HG02678 (cell line): Measurements from ENCODE around the gene TRDN.

ENCODE experiments used
- ATAC-seq: cut with Tn5 transposase; IDR thresholded peaks from one replicate; pipeline ENCODE4 v1.9.1; 2021; ENCODE audit warnings: mild to moderate bottlenecking, moderate library complexity; ENCODE audit not compliant: unreplicated experiment

TRDN gene, protein sequence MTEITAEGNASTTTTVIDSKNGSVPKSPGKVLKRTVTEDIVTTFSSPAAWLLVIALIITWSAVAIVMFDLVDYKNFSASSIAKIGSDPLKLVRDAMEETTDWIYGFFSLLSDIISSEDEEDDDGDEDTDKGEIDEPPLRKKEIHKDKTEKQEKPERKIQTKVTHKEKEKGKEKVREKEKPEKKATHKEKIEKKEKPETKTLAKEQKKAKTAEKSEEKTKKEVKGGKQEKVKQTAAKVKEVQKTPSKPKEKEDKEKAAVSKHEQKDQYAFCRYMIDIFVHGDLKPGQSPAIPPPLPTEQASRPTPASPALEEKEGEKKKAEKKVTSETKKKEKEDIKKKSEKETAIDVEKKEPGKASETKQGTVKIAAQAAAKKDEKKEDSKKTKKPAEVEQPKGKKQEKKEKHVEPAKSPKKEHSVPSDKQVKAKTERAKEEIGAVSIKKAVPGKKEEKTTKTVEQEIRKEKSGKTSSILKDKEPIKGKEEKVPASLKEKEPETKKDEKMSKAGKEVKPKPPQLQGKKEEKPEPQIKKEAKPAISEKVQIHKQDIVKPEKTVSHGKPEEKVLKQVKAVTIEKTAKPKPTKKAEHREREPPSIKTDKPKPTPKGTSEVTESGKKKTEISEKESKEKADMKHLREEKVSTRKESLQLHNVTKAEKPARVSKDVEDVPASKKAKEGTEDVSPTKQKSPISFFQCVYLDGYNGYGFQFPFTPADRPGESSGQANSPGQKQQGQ

DNA sequence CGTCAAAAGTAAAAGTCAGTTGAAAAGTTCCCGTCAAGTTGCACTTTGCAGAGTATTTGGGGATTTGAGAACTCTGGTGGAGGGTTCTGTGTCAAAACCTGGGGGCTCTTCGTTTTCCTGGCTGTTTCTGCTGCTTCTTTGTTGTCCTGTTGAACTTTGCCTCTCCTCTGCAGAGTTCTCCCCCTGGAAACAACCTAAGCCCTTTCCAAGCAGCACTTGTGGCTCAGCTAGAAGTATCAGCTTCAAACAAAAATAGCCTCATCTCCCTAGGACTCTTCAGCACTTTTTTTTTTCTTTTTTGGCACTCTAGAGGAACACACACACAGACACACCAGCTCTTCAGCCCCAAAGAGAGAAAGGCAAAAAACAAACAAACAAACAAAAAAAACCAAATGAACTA, at the start of gene TRDN:
TRDN (minus strand) TSS at position 169 of the 400 bp plus-strand sequence. CDS start 175 bp downstream, outside the sequence.
- no peak for ATAC-seq

DNA sequence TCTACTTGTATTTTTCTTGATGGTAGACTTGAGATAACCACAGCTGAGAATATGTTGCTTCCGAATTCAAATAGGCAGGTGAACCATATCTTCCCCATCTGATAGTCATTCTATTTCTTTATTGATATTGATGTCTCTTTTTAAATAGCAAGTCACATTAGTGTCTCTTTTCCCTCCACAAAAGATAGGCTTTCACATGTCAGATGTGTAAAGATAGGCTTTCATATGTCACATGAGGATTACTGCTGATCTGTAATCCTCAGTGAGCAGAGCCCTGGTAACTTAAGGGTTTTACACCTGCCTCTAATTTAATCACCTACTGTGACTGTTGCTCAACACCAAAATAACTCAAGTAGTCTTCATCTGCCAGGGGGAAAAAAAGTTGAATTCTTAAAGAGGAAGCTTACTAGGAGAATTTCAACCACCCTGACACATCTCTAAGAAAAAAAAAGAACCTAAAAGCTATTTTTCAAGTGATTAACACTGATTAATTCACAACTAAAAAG, 45.3 kb upstream of the TRDN start:
- no peak for ATAC-seq

DNA sequence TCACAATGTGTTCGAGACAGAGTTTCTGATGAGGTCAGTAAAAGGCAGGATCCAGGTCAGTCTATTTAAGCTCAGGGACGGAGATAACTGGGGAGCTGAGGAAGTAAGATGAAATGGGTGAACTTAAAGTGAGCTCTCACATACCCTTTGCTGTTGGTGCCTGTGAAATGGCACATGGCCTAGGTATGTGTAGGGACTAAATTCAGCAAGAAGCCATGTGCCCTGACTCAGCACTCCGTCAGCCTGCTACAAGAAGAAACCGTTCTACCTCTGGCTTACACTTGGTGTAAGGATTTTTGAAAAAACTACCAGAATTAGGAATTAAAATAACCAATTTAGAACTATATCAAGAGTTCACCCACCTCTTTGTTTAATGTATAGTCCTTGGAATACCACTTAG, 41.1 kb upstream of the TRDN start:
- no peak for ATAC-seq

DNA sequence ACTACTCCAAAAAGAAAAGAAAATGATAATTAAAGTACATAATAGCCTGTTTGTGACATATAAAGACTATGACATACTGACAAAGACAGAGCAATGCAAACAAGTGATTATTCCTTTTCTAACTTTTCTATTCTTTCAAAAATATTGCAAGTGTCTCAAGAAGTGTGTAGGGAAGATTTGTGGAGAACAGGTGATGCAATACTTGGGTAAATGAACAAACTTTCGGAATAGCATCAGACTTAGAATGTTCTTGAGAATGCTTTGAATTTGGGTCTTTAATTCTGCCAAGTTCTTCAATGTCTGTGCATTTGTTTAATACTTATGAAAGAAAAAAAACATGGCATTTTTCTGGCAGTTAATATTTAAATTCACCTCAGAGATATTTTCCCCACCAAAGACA, 40.0 kb upstream of the TRDN start:
- no peak for ATAC-seq

DNA sequence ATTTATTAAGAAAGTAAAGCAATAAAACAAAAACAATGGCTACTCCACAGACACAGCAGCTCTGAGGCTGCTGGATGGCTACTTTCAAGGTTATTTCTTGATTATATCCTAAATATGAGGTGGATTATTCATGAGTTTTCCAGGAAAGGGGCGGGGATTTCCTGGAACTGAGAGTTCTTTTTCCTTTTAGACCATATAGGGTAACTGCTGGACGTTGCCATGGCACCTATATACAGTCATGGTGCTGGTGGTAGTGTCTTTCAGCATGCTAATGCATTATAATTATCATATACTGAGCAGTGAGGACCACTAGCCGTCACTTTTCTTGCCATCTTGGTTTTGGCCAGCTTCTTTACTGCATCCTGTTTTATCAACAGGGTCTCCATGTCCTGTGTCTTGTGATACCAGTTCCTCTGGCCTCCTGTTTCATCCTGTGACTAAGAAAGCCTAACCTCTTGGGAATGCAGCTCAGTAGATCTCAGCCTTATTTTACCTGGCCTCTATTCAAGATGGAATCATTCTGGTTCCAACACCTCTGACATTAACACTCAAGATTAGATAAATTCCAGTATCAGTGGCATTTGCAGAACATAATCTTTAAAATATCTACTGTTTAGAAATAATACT, 32.3 kb upstream of the TRDN start:
- ATAC-seq = no peak

DNA sequence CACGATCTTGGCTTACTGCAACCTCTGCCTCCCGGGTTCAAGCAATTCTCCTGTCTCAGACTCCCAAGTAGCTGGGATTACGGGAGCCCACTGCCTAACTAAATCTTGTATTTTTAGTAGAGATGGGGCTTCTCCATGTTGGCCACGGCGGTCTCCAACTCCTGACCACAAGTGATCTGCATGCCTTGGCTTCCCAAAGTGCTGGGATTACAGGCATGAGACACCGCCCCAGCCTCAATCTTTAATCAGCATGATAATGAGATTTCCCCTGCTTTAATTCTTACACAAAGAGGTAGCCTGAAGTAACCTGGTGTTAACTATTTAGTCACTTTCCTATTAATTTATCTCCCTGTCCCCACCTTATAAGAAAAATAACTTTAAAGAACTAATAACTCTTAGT, 31.3 kb upstream of the TRDN start:
- ATAC-seq = no peak

DNA sequence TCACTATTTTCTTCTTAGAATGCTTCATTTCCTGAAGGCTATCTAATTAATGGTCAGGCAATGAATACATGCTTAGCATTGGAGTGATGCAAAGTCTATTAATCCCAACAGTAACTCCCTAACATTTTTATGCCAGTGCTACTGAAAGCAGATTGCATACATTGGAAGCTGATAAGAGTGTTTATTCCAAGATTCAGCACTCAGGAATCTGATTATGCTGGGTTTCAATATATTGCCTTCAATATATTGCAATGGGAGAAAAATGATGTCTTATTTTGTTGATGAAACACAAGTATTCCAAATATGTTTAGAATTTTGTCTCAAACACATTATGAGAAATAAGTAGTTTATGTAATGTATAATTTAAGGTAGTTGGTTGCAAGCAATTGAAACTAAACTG, 26.7 kb upstream of the TRDN start:
- no peak for ATAC-seq

DNA sequence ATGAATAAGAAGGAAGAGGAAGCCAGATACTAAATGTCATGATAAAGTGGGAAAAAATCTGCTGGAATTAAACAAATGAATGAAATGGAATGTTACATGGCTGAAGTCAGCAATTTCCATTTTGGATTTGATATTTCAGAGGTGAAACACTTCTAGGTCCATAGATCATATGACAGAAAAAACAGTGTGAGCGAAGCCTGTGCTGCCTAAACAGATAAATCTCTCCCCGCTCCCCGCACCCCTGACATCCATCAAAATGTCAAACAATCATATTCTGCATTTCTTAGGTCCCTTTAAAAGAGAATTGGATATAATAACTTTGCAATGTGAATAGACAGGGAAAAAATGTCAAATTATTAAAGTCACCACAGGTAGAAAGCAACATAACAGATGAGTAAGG, 26.0 kb upstream of the TRDN start:
- ATAC-seq = no peak

DNA sequence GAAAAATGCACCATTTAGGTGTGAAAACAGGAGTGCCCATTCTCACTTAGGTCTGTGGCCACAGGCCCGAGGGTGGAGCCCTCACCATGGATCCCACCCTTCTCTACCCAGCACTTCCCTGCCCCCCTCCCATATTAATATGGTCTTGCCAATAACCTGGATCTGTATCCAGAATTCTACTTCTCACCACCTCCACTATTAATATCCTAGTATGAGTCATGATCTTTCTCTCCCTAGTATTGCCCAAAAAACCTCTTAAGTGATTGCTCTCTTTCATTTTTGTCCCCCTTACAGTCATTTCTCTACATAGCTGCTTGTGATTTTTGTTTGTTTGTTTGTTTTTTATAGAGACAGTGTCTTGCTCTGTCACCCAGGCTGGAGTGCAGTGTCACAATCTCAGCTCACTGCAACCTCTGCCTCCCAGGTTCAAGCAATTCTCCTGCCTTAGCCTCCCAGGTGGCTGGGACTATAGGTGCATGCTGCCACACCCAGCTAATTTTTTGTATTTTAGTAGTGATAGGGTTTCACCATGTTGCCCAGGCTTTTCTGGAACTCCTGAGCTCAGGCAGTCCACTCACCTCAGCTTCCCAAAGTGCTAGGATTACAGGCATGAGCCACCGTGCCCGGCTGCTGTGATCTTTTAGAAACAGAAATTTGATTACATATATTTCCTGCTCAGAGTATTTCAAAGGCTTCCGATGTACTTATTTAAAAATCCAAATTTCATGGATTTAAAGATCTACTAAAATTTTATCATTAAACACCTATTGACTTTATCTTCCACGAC, 24.5 kb upstream of the TRDN start:
- ATAC-seq = no peak

DNA sequence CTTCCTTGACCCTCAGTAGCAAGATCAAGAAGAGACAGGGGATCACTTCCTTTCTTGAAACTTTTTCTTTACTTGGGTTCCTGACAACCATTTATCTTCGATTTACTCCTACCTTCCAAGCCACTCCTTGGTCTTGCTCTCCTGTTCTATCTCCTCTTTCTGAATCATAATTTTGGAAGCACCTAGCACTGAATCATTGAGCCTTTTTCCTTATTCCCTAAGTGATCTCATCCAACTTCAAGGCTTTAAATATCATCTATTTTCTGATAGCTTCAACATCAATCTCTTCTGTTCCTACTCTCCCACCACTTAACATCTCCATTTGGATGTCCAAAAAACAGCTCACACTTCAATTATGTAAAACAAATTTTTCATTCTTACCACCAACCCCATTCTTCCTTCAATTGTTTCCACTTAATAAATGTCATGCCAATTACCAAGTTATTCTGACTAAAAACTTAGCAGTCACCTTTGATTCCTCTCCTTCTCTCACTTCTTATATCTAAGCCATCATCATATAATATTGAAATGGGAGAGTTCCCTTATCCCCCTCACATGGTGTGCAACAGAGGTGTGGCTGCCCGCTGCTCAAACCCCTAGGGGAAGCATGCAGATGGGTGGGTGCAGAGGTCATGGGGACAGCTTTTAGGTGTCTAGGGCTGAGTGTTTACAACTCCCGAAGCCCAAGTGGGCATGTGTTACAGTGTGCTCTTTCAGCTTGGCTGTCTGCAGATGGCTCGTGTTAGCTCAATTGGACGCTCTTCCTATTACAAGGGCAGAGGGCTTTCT, 23.4 kb upstream of the TRDN start:
- ATAC-seq = no peak

DNA sequence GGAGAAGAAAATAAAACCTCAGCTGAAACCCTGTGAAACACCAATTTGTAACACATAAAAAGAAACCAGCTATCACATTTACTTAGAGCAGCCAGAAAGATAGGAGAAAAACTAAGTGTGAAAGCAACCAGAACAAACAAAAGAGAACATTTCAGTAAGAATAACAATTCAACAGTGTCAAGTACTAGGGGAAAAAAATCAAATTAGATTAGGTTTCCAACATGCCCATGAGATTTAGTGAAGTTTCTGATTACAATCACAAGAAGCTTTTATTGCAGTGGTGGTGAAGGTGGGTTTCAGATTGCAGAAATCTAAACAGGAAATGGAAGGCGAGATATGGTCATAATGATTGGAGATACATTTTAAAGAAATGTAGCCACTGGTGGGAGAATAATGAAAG, 22.1 kb upstream of the TRDN start:
- ATAC-seq = no peak

DNA sequence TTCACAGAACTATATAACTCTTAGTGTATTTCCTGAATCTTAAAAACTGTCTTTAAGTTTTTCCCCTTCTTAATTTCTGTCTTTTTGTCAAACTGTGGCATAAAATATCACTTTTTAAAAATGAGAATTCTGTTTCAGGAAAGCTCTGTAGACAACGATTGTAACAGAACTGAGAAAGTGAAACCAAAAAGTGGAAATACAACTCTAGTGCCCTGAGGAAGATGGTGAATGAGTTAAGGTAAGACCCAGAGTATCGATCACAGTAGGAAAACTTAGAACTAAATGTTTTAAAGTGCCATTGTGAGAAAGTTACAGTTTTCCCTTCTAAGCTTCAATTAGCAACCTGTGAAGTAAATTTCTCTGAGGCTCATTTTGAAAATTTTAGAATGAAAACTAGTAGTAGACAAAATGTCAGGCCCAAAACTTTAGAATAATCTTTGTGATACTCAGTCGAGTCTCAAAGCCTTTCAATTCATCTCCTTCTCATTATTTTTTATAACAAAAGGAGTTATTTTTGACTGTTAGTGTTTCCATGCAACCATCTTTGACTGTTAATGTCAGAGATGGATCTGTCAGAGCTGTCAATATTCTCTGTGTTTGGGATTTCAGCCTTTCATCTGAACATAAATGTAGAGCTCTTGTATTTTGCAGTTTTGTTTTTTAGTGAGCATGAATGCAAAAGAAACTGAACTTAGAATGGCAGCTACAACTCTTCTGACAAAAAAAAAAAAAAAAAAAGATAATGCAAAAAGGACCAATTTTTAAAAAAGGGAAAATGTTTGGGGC, 19.0 kb upstream of the TRDN start:
- ATAC-seq = peak; percentile 74

DNA sequence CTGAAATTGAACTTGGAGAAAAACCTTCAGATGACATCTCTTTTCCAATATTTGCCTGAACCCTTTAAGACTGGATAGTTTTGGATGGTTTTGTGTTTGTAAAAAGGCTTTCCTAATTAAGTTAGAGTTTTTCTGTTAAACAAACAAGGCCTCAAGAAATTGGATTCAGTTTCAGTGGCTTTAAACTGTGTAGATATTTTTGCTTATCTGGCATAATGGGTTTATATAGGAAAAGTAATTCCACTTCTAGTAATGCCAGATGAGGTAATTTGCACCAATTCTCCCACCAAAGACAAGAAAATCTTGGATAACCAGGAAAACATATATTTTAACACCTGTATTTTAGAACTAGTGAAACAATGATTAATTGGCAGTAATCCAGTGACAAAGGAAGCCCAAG, 12.0 kb upstream of the TRDN start:
- no peak for ATAC-seq

DNA sequence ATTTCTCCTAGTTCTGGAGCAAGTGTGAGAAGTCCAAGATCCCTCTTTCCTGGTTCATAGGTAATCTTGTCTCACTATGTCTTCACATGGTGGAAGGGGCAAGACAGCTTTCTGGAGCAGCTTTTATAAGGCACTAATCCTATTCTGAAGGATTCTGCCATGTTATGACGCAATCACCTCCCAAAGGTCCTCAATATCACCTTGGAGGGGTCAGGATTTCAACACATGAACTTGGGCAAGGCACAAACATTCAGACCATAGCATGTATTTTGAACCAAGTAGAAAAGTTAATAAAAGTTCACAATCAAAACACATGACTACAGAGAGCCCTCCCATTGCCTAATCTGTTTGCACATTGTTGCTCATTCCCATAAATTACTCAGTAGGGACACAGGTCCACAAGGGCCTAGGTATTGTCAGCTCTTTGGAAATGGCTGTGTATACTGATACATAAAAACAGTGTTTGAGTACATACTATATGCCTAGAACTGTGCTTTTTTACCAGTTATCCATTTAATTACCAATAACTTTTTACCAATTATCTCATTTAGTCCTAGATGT, 11.3 kb upstream of the TRDN start:
- no peak for ATAC-seq

DNA sequence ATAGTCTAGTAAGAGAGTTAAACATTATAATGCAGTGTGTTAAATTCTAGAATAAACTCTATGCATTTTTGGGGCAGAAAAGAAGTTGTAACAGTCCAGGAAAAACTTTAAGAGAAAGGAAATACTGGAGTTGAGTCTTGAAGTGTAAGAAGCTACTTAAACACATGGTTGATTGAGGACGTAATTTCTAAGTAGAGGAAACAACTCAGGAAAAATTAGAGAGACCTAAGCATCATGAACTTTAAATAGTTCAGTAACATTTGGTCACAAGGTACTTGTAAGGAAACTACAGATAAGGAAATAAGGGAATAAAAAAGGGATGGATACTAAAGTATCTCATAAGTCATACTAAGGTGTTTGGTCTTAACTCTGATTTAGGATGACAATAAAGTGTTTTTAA, 4.7 kb upstream of the TRDN start:
- ATAC-seq = no peak

DNA sequence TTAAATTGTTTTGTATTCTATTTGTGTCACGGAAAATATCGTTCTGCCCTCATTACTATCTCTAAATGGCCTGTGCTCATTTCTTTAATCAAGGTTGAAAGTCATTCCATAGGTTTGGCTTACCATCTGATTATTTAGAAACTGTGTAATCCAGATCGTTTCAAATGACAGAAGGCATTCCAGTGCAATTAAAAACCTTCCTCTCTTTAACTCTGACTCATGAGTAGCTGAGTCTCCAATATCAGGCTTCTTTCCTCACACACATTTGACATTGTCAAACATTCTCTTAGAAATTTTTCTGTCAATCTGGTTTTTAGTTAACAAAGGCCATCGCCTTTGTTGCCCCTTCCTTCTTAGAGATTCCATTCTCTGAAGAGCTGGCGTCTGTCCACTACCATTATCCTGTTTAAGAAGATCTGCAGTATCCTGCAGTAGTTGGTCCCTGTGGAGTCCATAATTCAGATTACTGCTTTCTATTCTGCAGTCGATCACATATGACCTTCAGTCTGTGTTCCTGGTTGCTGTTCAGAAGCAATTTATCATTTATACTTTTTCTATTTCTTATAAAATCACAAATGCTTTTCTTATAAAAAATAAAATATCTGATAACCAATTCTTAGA, 3.9 kb upstream of the TRDN start:
- no peak for ATAC-seq

DNA sequence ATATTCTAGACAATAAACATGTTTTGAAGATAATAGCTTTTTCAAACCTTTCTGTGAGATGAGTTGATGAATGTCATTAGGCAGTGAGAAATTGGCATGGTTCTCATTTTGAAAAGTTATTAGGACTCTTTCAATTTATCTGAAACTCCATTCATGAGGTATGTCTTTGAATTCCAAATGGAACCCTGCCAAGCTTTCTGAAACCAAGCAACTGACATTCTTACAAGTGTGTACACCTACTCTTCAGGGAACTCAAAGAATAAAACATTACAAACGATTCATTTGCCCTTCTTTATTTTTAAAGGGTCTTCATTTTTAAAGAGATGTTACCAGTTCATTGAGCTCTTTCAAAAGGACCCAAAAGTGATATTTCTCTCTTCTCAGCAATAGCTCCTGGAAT, 2.1 kb upstream of the TRDN start:
- ATAC-seq = no peak

DNA sequence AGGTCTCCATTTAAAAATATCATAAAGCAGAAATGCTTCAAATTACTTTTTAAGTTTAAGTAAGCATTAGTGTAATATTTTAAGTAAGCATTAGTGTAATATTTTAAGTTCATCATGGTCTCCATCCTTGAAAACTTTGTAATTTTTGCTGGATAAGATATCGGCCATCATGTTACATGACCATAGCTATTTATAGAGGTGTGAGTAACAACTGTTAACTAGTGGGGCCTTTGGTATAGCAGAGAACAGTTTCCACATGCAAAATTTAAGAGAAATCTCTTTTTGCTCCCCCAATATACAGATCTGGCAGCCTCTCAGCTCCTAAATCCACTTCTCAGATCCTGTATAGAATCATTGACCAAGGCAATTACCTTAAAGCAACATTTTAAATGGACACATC, 468 bp downstream of the TRDN start:
- no peak for ATAC-seq

DNA sequence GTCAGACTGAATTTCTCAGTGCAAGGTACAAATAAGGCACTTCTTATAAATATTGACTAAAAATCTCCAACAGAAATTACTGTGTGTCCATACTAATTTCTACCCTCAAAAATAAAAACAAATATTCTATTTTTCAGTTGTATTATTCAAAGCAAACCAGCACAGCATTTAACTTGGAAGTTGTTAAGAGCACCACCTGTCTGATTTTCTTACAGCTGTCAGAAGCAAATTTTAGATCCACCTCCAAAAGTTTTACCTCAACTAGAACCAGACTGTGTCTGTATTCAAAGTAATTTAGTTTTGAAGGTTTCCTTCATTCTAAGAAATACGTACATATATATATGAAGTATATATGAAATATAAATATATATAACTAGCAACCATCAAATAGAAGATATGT, 1.2 kb downstream of the TRDN start:
- ATAC-seq = no peak
